ENCODE data around the gene GNRHR. TPM values are rescaled to one million over a fixed set of nuclear protein-coding genes. Genes with fewer than 3 reads are reported as not detected.

The GNRHR gene
- total RNA-seq, 1 donor from 2014 or later, result not detected

DNA sequence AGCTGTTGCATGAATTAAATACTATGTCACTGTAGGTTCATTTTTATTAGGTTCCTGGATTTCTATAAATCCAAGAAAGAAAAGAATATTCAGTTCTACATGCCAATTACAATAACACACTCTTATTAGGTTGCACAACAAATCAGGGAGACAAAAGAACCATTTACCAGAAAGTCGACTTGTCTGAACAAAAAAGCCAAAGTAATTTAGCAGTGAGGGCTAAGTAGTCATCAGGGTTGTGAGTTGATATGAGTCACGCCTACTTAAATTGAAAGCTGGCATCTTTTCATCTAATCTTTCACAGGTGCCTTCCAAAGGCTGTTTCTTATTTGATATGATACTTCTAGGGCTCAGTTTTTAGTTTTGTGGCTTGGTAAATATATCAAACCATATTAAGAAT is 25.4 kb upstream of the GNRHR start:
- no peak overlapping the region for H3K27ac Mint-ChIP-seq (ENCODE audit: unreplicated experiment)
- no peak for DNase-seq (ENCODE audit: extremely low spot score, unreplicated experiment)

DNA sequence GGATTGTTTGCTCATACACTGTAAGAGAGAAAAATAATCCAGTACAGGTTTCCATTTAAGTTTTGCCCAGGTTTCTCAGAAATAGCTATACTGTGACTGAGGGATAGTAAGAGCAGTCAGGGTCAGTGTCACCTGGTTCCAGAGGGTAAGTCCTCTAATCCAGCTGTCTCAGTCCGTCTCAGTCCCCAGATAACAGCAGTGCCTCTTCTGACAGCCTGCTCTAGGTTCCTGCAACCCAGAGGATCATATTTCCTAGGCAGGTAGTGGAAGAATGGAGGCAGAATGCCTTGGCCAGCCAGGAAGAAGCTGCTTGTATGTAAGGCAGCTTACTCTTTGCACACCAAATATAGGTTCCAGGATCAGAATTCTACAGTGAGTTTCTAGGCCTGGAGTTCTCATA is 22.6 kb upstream of the GNRHR start:
- DNase-seq (ENCODE audit: extremely low spot score, unreplicated experiment), result no peak
- Mint-ChIP-seq H3K27ac (ENCODE audit: unreplicated experiment) (no peak overlapping the region), H3K9me3 (ENCODE audit: unreplicated experiment) (no peaks in the 10 kb centered on the region), H3K4me1 (ENCODE audit: unreplicated experiment) (no peaks in the 10 kb centered on the region), H3K27me3 (ENCODE audit: unreplicated experiment) (no peaks in the 10 kb centered on the region), H3K36me3 (ENCODE audit: unreplicated experiment) (no peaks in the 10 kb centered on the region), H3K4me3 (ENCODE audit: unreplicated experiment) (no peak overlapping the region)
- TF ChIP-seq, protein P1, sequence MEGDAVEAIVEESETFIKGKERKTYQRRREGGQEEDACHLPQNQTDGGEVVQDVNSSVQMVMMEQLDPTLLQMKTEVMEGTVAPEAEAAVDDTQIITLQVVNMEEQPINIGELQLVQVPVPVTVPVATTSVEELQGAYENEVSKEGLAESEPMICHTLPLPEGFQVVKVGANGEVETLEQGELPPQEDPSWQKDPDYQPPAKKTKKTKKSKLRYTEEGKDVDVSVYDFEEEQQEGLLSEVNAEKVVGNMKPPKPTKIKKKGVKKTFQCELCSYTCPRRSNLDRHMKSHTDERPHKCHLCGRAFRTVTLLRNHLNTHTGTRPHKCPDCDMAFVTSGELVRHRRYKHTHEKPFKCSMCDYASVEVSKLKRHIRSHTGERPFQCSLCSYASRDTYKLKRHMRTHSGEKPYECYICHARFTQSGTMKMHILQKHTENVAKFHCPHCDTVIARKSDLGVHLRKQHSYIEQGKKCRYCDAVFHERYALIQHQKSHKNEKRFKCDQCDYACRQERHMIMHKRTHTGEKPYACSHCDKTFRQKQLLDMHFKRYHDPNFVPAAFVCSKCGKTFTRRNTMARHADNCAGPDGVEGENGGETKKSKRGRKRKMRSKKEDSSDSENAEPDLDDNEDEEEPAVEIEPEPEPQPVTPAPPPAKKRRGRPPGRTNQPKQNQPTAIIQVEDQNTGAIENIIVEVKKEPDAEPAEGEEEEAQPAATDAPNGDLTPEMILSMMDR (IDR thresholded peaks at IDR 0.05), result no peak

More for the DNA sequence above, 25.4 kb upstream of the GNRHR start:
- no peaks in the 10 kb centered on the region for H3K27me3 Mint-ChIP-seq (ENCODE audit: unreplicated experiment)
- no peaks in the 10 kb centered on the region for H3K36me3 Mint-ChIP-seq (ENCODE audit: unreplicated experiment)
- H3K4me3 Mint-ChIP-seq (ENCODE audit: unreplicated experiment), result no peak overlapping the region
- no peaks in the 10 kb centered on the region for H3K9me3 Mint-ChIP-seq (ENCODE audit: unreplicated experiment)
- TF ChIP-seq, protein P1 (IDR thresholded peaks at IDR 0.05), result no peak
- no peaks in the 10 kb centered on the region for H3K4me1 Mint-ChIP-seq (ENCODE audit: unreplicated experiment)

DNA sequence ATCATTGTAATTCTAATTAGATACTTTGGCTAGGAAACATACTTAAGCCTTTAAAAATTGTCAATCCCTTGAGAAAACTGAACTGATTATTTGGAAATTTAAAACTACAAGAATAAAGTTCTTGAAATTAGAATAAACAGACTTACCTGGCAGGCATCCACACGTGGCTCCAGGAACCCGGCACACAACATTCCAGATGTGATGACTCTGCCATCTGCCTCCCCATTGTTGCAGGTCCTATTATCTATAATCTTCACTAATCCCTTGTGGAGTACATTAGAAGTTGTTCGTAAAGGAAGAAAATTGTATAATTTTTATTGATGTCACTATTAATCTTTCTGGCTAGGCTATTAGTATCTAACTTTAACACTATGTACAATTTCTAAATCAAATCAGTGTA is 16.2 kb upstream of the GNRHR start:
- Mint-ChIP-seq H3K4me1 (ENCODE audit: unreplicated experiment) (no peaks in the 10 kb centered on the region), H3K9me3 (ENCODE audit: unreplicated experiment) (no peaks in the 10 kb centered on the region), H3K27ac (ENCODE audit: unreplicated experiment) (no peak overlapping the region), H3K4me3 (ENCODE audit: unreplicated experiment) (no peak overlapping the region), H3K36me3 (ENCODE audit: unreplicated experiment) (peaks cover 2% of the 10 kb centered on the region), H3K27me3 (ENCODE audit: unreplicated experiment) (no peaks in the 10 kb centered on the region)
- TF ChIP-seq, protein P1 (IDR thresholded peaks at IDR 0.05), result no peak
- no peak for DNase-seq (ENCODE audit: extremely low spot score, unreplicated experiment)

DNA sequence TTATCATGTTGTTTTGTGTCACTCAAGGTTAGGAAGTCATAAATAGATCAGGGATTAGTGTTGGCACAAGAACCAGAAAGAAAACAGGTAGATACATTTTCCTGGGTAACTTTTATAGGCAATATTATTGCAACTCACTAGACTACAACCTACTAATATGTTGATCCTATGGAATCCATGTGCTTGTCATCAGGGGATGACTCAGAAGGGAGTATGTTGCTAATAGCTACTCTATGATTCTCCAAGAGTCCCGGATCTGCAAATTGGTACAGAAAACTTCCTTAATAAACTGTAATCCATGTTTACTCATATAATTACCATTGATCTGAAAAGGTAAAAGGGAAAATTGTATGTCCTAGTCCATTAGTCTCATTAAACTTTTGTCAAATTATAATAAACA is 11.7 kb upstream of the GNRHR start:
- no peak overlapping the region for H3K4me3 Mint-ChIP-seq (ENCODE audit: unreplicated experiment)

DNA sequence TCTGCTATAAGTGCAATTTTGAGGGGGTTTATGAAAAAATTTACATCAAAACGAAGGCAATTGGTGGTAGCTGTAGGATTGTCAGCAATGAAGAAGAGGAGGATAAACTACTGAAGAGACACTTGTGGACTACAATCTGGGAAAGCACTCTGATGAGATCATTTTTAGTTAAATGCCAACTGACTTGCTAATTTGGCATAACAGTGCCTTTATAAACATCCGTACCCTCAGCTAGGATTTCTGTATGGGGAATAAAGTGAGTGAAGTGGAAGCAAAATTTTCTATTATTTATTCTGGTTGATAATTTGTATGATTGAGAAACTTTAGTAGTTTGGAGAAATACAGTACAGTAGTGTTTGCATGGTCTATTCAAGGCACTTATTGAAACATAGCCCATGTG is 11.2 kb upstream of the GNRHR start:
- Mint-ChIP-seq H3K9me3 (ENCODE audit: unreplicated experiment) (no peaks in the 10 kb centered on the region), H3K4me1 (ENCODE audit: unreplicated experiment) (peaks cover 3% of the 10 kb centered on the region), H3K27me3 (ENCODE audit: unreplicated experiment) (no peaks in the 10 kb centered on the region), H3K4me3 (ENCODE audit: unreplicated experiment) (no peak overlapping the region), H3K36me3 (ENCODE audit: unreplicated experiment) (peaks cover 2% of the 10 kb centered on the region), H3K27ac (ENCODE audit: unreplicated experiment) (no peak overlapping the region)
- DNase-seq (ENCODE audit: extremely low spot score, unreplicated experiment), result no peak
- TF ChIP-seq, protein P1 (IDR thresholded peaks at IDR 0.05), result no peak

More for the DNA sequence above, 11.7 kb upstream of the GNRHR start:
- no peak for DNase-seq (ENCODE audit: extremely low spot score, unreplicated experiment)
- TF ChIP-seq, protein P1 (IDR thresholded peaks at IDR 0.05), result no peak
- H3K27ac Mint-ChIP-seq (ENCODE audit: unreplicated experiment), result no peak overlapping the region
- H3K36me3 Mint-ChIP-seq (ENCODE audit: unreplicated experiment), result peaks cover 2% of the 10 kb centered on the region
- H3K9me3 Mint-ChIP-seq (ENCODE audit: unreplicated experiment), result no peaks in the 10 kb centered on the region
- peaks cover 3% of the 10 kb centered on the region for H3K4me1 Mint-ChIP-seq (ENCODE audit: unreplicated experiment)
- H3K27me3 Mint-ChIP-seq (ENCODE audit: unreplicated experiment), result no peaks in the 10 kb centered on the region

Measured in osteocyte (in vitro differentiated cells).